GM18507 (cell line): ENCODE data around the gene DENND10.

Experiments
- DNase-seq: peaks from one replicate; pipeline ENCODE4 v3.0.0; 2011; ENCODE audit warnings: low read depth; ENCODE audit not compliant: insufficient read length; ENCODE audit errors: extremely low spot score
- FAIRE-seq: peaks from 2 replicates; lab custom pipeline; 2011; peaks lifted over from hg19 to GRCh38; lab: Jason Lieb, UNC

Gene DENND10, protein sequence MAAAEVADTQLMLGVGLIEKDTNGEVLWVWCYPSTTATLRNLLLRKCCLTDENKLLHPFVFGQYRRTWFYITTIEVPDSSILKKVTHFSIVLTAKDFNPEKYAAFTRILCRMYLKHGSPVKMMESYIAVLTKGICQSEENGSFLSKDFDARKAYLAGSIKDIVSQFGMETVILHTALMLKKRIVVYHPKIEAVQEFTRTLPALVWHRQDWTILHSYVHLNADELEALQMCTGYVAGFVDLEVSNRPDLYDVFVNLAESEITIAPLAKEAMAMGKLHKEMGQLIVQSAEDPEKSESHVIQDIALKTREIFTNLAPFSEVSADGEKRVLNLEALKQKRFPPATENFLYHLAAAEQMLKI

DNA sequence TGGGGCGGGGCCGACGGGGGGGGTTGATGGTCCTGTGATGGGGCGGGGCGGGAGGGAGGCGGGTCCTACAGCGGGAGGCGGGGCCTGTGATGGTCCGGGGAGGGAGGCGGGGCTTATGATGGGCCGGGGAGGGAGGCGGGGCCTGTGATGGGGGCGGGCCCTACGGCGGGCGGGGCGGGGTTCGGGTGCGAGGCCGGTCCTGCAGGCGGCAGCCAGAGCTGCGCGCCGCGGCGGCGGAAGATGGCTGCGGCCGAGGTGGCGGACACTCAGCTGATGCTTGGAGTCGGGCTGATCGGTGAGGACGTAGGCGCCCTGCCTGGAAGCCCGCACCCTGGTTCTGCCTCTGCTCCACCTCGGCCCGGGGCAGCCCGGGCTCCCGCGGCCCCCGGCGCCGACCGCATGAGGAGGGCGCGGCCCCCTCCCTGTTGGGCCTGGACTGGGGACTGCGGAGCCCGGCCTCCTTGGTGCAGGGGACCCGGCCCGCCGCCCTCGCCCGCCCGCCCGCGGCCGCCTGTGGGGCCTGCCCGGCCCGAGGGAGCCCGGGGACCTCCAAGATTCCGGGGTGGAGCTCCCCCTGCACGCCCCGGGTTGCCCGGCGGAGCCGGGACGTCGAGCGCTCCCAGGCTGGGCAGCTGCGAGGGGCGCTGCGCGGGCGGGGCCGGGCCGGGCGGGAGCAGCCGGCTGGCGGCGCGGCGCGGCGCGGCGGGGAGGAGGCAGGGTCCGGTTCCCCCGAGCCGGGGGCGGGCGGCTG is at the start of gene DENND10:
Gene DENND10 (plus strand): TSS at position 211 of the 751 bp plus-strand sequence. CDS start 30 bp downstream, at position 241.
- FAIRE-seq = no peak

DNA sequence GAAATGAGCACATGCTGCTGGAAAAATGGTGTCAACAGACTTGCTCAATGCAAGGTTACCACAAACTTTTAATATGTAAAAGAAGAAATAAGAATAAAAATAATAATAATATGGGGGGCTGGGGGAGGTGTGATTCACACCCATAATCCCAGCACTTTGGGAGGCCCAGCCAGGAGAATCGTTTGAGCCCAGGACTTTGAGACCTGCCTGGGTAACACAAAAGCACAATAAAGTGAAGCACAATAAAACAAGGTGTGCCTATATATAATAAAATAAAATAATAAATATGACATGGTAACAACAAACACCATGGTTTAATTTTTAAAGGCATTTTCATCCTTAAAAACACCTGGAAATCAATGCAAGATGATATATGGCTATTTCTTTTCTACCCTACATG is 48.4 kb upstream of the DENND10 start:
- DNase-seq (no peak), FAIRE-seq (no peak)

More for the DNA sequence above, at the start of gene DENND10:
- peak; percentile 92 for DNase-seq

DNA sequence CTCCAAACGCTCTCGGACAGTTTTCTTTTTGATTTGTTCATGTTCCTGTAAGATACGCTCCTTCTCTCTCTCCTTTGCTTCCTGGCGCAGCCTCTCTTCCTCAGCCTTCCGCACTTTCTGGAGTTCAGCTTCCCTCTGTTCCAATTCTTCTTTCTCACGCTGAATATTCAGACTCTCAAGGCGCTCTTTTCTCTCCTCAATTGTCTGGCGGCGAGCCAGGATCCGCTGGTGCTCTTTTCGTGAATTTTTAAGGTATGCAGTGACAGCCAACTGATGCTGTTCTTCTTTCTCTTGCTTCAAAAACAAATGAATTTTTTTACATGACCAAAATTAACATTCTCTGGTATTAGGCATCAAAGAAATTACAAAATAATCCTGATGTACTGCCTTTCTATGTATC is 45.9 kb upstream of the DENND10 start:
- no peak for DNase-seq
- FAIRE-seq = no peak

DNA sequence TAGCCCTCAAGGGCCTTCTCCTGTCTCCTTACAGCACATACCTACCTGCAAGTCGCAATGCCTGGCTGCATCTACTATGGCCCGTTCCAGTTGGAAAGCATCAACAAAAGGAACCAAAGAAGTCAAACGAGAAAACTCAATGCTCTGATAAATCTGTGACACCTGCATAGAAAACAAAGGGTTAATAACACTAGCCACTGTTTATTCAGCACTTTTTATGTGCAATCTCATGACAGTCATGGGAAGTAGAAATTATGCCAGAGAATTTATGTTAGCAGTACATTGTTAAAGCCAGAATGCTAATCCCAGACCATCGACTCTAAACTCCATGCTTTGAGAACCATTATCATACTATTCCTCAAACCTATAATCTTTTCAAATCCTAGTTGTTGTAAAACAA is 44.4 kb upstream of the DENND10 start:
- DNase-seq (no peak), FAIRE-seq (no peak)

DNA sequence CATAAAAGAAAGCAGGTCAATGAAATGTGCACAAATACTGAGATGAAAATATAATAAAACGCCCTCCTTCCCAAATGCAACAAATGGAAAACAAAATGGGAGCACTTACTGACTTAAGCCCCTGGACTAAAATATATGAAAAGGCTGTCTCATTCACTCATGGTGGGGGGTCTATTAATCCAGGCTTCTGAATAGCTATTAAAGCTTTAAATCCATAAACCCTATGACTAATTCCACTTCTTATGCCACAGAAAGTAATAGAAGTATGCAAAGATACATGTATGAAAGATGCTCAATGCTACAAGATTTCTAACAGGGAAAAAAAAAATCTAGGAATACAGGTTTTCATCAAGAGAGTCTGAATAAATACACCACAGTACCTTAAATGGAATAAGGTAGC is 43.8 kb upstream of the DENND10 start:
- DNase-seq (no peak), FAIRE-seq (no peak)

DNA sequence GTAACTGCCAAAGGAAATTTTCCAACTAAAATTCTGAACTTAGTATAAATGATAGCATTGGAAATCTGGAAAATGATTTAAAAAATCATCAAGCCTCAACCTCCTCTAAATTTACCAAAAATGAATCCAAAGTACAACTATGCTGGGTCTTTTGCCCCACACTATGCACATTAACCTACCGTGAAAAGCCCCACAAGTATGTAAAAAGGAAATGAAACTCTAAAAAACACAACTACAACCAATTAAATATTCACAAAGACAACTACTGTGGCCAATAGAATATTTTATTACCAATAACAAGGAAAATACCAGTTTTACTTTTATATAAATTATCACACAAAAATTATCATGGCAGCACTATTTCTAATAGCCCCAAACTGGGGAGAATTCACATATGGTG is 42.6 kb upstream of the DENND10 start:
- FAIRE-seq (peak; percentile 39), DNase-seq (no peak)

DNA sequence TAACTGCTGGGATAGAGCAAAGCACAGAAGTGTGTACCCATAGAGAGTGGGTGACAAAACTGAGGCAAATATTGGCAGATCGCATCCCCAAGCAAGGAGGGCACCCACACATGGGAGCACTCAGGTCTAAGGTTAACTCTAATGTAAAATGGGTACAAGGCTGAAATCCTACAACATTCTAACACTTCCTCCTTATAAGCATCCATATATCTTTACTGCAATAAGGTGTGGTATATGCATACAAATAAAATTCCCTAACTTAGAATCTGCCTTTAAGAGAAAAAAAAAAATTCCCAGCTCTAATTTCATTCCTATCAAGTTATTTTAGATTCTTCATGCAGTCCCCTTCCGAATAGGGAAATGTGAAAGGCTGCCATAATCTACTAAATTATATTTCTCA is 42.0 kb upstream of the DENND10 start:
- FAIRE-seq = no peak
- no peak for DNase-seq

DNA sequence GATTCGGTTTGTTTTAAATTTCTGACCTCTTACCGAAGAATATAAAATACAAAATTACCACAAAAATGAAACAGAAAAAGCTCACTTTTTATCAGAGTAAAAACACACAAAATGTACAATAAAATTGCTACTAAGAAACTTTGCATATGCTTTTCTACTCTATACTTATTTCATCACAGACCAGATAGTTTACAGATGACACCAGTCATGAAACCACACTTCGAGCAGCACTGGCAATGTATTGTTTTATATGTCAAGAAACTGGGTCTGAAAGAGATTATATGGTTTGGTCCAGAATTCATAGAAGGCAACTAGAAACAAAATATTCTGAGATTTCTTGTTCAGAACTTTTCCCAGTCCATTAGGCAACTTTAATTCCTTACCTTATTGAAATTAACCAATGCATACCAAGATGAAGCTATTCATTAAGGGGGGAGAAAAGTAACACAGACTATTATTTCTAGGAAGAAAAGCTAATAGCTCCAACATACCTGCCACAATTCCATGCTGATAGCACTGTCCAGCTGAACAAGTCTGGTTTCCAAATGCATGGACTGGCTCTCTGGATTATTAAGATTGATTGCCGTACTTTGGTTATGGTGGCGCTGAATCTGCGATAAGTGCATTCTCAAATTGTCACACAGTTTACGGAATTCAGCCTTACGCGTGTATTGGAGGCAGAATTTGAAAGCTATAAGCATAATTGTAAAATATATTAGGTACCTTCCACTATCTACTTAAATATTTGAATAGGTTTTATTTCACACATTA is 33.3 kb upstream of the DENND10 start:
- DNase-seq (no peak), FAIRE-seq (no peak)

DNA sequence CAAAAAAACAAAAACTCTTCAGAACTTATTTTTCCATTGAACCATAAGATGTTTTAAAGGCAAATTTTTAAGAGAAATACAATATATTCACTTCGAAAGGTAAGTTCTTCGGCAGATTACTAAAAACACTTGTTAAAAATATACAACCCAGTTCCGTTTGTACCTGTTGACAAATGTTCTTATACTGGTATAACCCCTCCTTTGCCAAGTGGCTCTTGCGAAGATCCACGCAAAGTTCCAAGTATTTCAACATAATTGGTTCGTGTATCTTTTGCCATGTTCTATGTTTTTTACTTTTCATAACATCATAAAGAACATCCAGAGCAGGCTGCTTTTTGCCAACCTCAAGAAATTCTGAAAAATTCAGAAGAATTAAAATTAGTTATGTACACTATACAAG is 30.3 kb upstream of the DENND10 start:
- FAIRE-seq = peak; percentile 9

DNA sequence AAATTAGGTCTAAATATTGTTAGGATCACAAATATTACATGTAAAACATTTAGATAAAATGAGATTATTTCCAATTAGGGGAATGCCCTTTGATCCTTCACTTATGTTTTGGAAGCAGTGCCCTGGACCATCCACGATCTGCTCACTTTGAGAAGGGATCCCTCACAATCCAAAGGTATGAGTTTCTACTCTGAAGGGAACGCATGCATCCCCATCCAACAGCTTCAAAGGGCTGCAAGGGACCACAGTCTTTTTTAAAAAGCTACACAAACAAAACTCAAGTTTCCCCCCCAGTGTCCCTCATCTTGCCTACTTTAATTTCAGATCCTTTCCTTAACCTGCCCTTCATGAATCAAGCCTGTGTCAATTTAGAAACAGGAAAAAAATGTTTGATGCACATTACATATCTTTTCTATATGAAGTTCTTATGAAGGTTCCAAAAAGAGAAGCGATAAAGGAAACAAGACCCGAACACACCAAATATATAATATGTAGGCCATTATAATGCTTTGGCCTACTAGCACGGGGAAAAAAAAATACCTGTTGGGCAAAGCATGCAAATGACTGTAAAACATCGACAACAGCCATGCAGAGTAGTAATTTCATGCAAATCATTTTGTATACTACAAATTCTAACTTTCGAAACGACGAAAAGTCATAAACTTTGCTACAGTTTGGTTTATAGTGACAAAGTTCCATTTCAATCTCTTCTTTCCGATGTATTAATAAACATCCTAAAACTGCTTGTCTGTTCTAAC is 25.3 kb upstream of the DENND10 start:
- peak; percentile 42 for FAIRE-seq
- DNase-seq = no peak

More for the DNA sequence above, 30.3 kb upstream of the DENND10 start:
- DNase-seq = no peak

DNA sequence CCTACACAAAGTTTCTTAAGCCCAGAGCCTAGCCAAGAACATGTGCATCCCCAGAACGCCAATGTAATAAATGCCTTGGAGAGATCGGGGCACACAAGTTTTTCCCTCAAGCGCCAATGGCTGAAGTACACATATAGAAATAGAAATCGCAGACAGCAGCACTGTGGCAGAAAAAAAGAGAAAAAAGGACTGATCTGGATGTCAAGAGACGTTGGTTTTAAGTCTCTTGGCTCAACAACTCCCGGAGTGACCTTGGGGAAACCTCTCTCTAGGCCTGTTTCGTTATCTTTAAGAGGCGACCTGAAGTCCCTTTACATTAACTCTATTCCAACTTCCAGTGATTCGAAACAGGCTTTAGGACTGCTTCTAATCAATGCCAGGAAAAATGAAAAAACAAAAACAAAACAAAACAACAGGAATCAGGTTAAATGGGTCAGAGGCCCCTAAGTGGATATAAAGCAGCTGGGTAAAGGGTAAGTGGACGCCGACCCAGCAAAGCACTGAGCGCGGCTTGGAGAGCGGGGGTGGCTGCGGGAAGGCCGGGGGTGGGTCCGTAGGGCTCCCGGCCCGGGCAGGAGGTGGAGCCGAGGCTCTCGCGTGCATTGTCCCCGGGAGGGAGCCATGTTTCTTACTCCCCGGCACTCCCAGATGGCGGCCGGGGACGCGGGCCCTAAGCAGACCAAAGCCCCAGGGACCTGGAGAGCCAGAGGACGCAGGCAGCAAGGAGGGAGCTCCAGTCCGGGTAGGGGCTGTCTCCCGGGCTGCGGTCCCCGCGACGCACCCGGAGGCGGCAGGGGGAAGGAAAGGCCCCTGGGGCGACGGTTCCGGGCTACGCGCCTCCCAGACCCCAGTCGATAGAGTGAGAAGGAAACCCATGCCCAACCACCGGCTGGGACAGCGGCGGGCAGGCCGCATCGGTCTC is 24.1 kb upstream of the DENND10 start:
- FAIRE-seq (peak; percentile 81), DNase-seq (peak; percentile 68)

DNA sequence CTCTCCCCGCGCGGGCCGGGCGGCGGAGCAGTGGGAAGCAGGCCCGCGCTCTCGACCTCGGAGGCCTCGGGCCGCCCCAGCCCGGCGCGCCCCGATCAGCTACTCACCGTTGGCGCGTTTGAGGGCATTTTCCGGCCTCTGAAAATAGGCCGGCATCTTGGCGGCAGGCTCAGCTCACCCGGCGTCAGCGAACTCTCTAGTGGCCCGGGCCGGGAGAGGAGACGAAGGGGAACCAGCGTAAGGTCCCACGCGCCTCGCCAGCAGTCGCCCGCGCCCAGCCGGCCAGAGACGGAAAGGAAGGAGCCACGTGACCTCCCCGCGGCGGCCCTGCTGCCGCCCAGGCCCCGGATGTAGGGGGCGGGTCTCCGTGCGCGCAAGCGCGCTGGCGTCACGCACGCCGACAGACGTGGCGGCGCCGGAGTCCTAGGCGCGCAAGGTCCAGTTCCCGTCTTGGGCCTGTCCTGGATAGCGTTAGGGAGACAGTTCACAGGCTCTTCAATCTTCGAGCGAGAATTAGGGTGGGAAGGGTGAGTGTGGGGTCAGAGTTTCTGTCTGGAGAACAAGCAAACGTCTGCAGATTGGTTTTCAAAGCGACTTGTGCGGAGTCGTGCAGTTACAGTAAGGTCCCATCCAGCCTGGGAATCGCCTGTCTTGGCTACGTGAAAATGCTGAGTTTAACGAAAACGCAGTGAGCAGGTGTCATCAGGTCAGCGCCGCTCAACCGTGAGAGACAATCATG is 23.2 kb upstream of the DENND10 start, which contains the start of gene EIF3A:
Gene EIF3A (minus strand): TSS at position 297 of the 739 bp plus-strand sequence. CDS start 141 bp downstream, at position 156.
- DNase-seq (peak; percentile 94), FAIRE-seq (peak; percentile 94)

DNA sequence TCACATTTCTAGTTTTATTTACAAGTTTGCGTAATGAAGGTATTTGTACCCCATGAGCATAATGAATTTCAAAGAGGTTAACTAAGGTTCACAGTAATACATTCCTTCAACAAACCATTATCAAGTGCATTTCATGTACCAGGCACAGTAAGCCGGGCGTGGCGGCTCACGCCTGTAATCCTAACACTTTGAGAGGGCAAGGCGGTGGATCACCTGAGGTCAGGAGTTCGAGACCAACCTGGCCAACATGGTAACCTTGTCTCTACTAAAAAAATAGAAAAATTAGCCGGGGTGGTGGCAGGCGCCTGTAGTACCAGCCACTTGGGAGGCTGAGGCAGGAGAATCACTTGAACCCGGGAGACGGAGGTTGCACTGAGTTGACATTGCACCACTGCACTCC is 19.0 kb upstream of the DENND10 start:
- FAIRE-seq = no peak
- DNase-seq = no peak

DNA sequence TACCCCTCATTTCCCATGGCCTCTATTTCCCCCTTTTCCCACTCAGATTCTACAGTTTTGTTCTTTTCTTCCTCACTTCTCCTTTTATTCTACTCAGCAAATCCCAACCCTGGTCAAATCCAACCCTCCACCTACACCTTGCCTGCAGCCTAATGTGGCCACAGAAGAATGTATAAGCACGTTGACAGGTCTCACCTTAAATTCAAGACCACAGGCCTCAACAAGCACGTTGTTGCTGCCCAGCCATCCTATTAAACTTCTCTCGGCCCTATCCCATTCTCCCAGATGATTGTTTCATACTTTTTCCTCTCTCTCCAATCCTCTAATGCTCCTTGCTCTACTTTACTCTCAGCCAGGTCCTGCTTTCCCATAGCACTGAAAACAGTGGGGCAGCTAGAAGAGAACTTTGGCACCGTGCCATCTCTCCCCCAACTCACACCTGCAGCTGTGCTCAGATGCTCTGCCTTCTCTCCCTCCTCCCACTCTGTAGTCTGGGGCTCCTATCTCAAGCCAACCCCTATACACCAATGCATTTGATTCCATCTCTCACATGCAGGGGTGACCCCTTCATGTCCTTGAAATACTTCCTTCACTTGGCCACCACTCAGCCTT is 16.5 kb upstream of the DENND10 start:
- DNase-seq (no peak), FAIRE-seq (no peak)

DNA sequence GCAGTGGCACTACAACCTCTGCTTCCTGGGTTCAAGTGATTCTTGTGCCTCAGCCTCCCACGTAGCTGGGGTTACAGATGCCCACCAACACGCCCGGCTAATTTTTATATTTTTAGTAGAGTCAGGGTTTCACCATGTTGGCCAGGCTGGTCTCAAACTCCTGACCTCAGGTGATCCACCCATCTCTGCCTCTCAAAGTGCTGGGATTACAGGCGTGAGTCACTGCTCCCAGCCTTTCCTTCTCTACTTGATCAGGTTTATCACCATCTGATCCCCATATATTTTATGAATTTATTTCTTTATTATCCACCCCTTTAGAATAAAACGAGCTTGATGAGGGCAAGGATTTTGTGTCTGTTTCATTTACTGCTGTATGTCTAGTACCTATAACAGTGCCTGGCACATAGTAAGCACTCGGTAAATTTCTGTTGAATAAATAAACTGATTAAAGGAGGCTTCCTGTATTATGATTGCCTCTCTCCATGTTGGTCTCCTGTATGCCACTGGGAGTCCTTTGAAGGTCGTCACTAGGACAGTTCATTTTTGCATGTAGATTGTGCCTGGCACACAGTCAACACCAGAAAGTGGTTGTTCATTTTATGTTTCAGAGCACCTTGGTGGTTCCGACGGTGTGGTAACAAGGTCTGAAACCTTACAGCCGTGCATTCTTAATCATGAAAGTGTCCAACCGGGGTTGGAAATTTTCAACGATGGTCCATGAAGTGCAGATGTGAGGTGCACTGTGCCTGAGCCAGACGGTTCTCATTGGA is 13.7 kb upstream of the DENND10 start:
- DNase-seq (no peak), FAIRE-seq (no peak)

DNA sequence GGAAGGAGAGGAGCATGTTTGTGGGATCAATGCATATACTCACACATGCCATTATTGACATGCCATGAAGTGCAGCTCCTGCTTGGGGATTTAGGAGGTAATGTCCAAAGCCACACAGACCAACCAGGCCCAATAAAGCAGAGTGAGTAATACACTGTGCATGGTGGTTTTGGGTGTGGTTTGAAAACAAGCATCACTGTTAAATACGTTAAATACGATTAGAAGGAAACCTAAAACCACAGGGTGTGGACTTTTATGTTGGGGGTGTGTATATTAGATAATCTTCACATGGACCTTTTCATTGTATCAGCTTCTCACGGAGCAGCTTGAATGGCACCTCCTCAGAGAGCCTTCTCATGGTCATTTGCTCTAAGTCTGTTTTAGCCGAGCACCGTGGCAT is 12.9 kb upstream of the DENND10 start:
- no peak for FAIRE-seq
- no peak for DNase-seq

DNA sequence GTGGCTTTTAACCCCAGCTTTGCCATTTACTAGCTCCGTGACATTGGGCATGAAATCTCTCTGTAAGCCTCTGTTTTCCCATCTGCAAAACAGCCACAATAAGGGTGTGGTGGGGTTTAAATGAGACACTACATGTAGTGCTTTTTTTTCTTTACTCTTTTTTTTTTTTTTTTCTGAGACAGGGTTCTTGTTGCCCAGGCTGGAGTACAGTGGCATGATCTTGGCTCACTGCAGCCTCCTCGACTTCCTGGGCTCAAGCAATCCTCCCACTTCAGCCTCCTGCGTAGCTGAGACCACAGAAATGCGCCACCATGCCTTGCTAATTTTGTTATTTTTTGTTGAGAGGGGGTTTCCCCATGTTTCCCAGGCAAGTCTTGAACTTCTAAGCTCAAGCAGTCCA is 8.3 kb upstream of the DENND10 start:
- no peak for FAIRE-seq
- no peak for DNase-seq
